ENCODE data around the gene UGCG. TPM values are rescaled to one million over a fixed set of nuclear protein-coding genes. Genes with fewer than 3 reads are reported as not detected.
A peak's percentile ranks its signal among the peaks of the same experiment; 100 is the strongest.

Gene UGCG
- total and polyA plus RNA-seq, 2 of the 8 experiments (the other 6 are each of a cell fraction or from before 2014, with no cell fraction given) = 14.9 to 34.0 TPM

DNA sequence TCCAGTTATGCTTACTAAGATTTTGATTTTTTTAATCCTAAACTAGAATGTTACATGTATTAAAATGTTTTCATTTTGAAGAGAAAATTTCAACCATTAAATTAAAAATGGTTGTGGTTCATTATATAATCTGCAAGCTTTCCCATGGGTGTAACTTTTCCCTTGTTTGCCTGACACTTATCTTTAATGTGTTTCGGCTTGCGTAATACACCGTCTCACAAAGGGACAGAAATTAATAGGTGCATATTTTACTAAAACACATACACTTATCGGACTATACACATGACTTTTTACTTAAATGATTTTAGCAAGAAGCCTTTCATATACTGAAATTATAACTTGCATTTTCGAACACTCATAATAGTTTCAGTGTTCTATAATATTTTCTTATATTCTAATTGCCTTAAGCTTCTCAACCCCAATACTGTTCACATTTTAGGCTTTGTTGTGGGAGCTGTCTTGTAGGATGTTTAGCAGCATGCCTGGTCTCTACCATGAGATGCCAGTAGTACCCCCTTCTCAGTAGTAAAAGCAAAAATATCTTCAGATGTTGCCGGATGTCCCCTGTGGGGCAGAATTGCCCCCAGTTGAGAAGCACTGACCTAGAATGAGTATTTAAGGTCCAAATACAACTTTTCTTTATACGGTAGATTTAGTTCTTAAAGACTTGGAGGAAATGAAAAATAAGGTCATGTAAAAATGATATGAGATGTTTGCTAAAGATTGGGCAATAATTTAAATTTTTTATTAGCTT is 28.6 kb downstream of the UGCG start:
- Histone ChIP-seq H2BK120ac (replicated peaks; ENCODE audit: low read depth, low read length) (no peak overlapping the region), H2BK5ac (ENCODE audit: low read depth, low read length) (no peak overlapping the region), H3K56ac (replicated peaks; ENCODE audit: insufficient read length, low read depth, low read length) (no peak overlapping the region), H2BK12ac (ENCODE audit: low read depth, low read length) (no peak overlapping the region), H3K4me1 (replicated peaks in 1 of 4; ENCODE audit: control insufficient read depth in 3 of 4, insufficient read depth in 4 of 4, low read length in 3 of 4) (no peaks in the 10 kb centered on the region), H2BK15ac (ENCODE audit: low read length) (no peak overlapping the region), H3K36me3 (ENCODE audit: control insufficient read depth in 2 of 4, insufficient read depth in 4 of 4, low read length in 3 of 4) (peaks cover 0 to 31% (median 4%) of the 10 kb centered on the region in 4 experiments; a peak in 4 of 8 replicates), H3K4ac (replicated peaks; ENCODE audit: insufficient read length, low read depth, low read length) (no peak overlapping the region), H2BK20ac (ENCODE audit: low read length) (no peak overlapping the region), H3K27ac (ENCODE audit: low read depth, low read length) (no peak overlapping the region), H4K20me1 (replicated peaks in 1 of 2; ENCODE audit: control insufficient read depth in 1 of 2, insufficient read depth in 2 of 2, low read length in 2 of 2) (no peaks in the 10 kb centered on the region), H3K9ac (replicated peaks in 1 of 4; ENCODE audit: extremely low read depth in 1 of 4, low read depth in 3 of 4, low read length in 3 of 4) (no peak overlapping the region), H4K91ac (replicated peaks; ENCODE audit: insufficient read length, low read length) (no peak overlapping the region), H2AK5ac (ENCODE audit: low read depth, low read length) (no peak overlapping the region), H3K79me2 (ENCODE audit: control insufficient read depth in 1 of 2, insufficient read depth in 2 of 2, low read length in 2 of 2) (no peaks in the 10 kb centered on the region), H3K23me2 (ENCODE audit: low read depth, low read length) (no peaks in the 10 kb centered on the region), H3K27me3 (replicated peaks in 1 of 4; ENCODE audit: control insufficient read depth in 3 of 4, extremely low read depth in 1 of 4, insufficient read depth in 3 of 4, low read length in 3 of 4) (no peaks in the 10 kb centered on the region), H3K18ac (ENCODE audit: extremely low read depth, low read length) (no peak overlapping the region), H3K4me3 (ENCODE audit: extremely low read depth in 1 of 4, insufficient read depth in 2 of 4, low read depth in 3 of 4, low read length in 4 of 4) (no peak overlapping the region), H3K23ac (ENCODE audit: insufficient read length) (no peak overlapping the region), H4K8ac (ENCODE audit: extremely low read depth, insufficient read depth, low read length) (no peak overlapping the region), H2AFZ (ENCODE audit: low read length) (no peak overlapping the region), H3K4me2 (ENCODE audit: insufficient read depth in 1 of 2, low read depth in 2 of 2, low read length in 2 of 2) (no peak overlapping the region), H3K9me3 (ENCODE audit: insufficient read depth in 2 of 2, low read depth in 1 of 2, low read length in 1 of 2) (no peaks in the 10 kb centered on the region), H3K14ac (ENCODE audit: insufficient read length) (no peak overlapping the region), H4K5ac (ENCODE audit: insufficient read length, low read depth, low read length) (no peak overlapping the region), H3K79me1 (ENCODE audit: low read depth, low read length) (no peaks in the 10 kb centered on the region)
- WGBS, 2 experiments (ENCODE audit: extremely low coverage in 1 of 2, insufficient coverage in 1 of 2, insufficient read length in 1 of 2, insufficient replicate concordance in 2 of 2, low coverage in 1 of 2, low lambda C conversion rate in 2 of 2, missing lambda C conversion rate in 1 of 2) = 91% methylated on average over 7 of the region's 7 CpGs; no CpG with 5 or more reads in 1 of the 2 experiments
- DNase-seq (ENCODE audit: low read depth in 1 of 2, low spot score in 2 of 2) (no peak), FAIRE-seq (no peak)
- POLR2A ChIA-PET (ENCODE audit: partially characterized antibody) = no interaction called here
- CTCF ChIA-PET (ENCODE audit: partially characterized antibody) = interaction anchor here (1.0 kb wide), 1 partner anchor 18 kb away, joined by 3 read pairs; no protein-coding TSS in a partner anchor
- TF ChIP-seq TAF1 (IDR thresholded peaks at IDR 0.05; ENCODE audit: low read depth, low read length) (no peak), CEBPB (IDR thresholded peaks at IDR 0.05; ENCODE audit: low read depth, low read length) (peak; percentile 20; the same call in 1 of the 2 replicates)

Measured in H1 (cell line).